T follicular helper cell (primary cell): ENCODE results near the gene SCUBE1.

Experiments
- DNase-seq: peaks from one replicate; pipeline ENCODE4 v3.0.0-alpha.2; 2020; ENCODE audit warnings: low read depth

SCUBE1 gene

DNA sequence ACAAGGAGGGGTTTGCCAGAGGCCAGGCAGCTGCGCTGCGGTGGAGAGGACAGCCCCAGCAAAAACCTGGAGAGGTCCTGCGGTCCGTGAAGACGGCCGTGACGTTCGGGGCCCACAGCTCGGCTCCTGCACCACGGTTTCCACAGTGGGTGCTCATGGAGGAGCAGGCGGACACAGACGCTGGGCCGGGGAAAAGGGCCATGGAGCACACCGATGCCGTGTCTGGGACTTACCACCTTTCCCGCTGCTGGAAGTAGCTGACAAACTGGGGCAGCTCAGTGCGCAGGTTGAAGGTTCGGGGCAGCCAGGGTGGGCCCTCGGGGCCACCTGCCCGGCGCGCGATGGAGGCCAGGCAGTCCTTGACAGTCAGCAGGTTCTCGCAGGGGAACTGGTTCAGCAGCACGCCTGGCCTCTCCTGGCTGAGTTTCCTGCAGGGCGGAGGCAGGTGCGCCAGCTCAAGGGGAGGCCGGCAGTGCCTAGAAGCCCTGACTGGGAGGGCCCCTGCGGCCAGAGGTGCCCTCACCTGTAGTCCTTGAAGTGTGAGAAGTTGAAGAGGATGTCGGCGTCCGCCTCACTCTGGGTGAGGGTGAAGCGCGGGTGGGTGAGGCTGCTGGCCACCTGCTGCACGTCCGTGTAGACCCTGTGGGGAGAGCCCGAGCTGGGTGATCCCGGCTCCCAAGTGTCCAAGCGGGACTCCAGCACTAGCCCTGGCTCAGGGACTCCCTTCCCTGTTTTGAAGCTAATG lies 169.0 kb downstream of the SCUBE1 start:
- DNase-seq, result no peak

DNA sequence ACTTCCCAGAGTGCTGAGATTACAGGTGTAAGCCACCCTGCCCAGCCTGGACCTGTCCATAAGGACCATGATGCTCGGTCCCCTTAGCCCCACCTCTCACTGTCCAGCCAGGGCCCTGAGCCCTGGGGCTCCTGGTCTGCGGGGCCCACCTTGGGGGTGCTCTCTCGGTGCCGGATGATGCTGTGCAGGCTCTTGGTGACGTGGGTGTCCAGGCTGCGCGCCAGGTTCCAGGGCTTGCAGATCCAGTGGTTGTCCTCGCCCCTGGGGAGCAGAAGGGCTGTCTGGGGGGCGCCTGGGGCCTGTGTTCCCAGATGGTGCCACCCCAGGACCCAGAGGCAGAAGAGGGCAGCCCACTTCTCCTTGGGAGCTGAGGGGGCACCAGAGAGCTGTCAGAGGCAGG lies 169.6 kb downstream of the SCUBE1 start:
- no peak for DNase-seq

- no peak for DNase-seq
Measured at GRCh38 chr22:43172191-43172590, 171.0 kb downstream of the SCUBE1 start.

DNA sequence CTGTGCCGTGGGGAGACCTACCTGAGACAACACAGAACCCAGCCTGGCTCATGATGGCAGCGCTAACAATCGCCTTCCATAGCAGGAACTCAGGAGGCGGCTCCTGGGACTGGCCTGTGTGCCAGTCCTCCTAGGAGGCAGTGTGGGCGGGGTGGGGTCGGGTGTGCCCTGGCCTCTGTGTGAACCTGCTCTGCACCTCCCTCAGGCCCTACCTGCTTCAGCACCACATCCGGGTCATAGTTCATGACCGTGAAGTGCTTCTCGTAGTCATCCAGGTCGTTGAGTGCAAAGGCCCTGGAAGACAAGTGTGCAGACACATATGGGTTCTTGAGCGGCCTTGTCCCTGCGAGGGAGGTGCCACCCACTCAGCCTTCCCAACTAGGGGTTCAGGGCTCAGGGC lies 171.6 kb downstream of the SCUBE1 start:
- no peak for DNase-seq

DNA sequence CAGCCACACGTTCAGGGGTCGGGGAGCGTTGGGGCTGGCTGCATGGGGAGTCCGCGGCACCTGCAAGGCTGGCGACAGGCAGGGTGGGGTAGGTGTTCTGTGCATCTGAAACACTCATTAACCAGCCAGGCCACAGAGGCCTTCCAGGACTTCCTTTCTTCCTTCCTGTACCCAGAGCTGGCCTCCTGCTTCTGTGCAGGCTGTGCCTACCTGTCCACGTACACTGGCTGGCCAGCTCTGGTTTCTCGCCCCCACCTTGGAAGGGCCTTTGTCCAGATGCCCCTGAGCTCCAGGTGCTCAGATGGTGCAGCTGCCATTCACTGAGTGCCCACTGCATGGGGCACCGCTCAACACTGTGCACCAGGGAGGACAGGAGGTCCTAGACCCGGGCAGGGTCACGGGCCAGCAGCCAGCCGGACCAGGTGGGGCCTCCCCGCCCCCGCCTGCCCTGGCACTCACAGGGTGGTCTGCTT lies 172.1 kb downstream of the SCUBE1 start:
- DNase-seq, result no peak

DNA sequence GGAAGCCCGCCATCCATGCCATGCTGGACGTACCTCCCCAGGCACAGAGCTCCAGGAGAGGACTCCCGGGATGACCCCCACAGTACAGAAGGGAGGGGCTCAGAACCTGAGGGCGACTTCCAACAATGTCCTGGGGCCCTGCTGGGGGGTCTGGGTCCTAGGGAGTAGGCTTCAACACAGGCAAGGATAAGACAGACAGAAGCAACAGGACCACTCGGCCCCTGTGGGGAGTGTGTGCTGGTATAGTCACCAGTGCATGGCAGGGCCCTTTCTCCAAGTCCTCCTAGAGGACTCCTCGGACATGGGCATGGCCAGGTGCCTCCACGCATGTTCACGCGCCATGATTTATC lies 173.1 kb downstream of the SCUBE1 start:
- no peak for DNase-seq

DNA sequence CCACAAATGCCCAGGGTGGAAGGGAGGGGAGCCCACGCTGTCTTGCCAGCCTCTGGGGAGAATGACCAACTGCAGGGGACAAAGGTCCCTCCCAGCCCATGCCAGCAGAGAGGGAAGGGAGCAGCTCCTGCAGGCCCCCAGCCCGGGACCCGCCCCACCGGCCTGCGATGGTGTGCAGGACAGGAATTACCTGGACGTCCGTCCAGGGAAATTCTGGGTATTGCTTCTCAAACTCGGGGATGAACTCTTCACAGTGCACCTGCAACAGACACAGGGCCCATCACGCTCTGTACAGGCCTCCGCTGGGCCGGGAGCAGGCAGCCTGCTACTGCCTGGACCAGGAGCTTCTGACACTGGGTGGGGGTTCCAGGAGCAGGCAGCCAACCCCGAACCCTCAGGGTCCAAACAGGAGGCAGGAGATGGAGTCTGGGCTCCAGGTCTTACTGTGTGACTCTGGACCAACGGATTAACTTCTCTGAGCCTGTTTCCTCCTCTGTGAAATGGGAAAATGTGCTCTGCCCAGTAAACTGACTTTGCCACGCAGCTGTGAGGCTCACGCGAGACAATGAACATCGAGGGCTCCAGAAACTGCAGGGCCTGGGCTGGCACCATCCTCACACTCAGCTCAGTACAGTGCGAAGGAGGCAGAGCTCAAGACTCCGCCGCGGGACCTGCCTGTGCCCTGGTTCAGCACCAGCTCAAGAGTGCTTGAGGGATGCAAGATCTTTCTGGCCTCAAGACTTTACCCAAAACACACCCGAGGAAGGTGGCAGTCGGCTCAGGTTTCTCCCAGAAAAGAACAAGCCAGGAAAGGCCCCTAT lies 173.7 kb downstream of the SCUBE1 start:
- DNase-seq, result no peak

DNA sequence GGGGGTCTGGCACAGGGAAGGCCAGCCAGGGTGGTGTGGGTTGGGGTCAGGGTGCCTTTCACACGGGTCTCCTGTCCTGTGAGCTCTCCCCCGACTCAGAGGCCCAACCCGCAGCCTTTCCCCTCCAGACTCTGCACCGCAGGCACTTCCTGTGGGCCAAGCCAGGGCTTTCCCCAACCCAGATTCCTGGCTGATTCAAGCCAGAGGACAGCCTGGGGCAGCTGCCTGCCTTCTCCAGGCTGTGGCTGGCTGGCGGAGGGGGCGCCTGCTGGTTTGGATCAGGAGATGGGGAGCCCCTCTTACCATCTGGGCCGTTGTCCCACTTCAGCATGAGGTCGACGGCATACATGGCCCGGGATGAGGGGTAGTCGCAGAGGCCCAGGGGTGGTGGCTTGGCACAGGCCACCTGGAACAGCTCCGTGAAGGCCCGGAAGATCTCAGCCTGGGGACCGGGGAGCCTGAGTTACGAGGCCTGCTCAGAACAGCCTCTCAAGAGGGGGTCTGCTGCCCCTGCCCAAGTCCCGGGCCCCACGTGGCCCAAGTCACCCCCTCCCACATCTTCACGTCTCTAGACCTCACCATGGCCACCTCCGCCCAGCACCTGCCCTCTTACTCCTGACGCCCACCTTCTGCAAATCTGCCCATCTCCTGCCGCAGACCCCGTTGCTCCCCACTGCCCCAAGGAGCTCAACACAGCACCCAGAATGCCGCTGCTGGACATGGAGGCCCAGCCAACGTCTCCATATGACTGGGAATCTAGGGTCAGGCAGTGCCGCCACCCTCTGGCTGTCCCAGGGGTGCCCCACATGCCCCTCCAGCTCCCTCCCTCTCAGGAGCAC lies 174.5 kb downstream of the SCUBE1 start:
- no peak for DNase-seq

GRCh38 chr22:43167001-43167589 lies 176.1 kb downstream of the SCUBE1 start:
- no peak for DNase-seq

DNA sequence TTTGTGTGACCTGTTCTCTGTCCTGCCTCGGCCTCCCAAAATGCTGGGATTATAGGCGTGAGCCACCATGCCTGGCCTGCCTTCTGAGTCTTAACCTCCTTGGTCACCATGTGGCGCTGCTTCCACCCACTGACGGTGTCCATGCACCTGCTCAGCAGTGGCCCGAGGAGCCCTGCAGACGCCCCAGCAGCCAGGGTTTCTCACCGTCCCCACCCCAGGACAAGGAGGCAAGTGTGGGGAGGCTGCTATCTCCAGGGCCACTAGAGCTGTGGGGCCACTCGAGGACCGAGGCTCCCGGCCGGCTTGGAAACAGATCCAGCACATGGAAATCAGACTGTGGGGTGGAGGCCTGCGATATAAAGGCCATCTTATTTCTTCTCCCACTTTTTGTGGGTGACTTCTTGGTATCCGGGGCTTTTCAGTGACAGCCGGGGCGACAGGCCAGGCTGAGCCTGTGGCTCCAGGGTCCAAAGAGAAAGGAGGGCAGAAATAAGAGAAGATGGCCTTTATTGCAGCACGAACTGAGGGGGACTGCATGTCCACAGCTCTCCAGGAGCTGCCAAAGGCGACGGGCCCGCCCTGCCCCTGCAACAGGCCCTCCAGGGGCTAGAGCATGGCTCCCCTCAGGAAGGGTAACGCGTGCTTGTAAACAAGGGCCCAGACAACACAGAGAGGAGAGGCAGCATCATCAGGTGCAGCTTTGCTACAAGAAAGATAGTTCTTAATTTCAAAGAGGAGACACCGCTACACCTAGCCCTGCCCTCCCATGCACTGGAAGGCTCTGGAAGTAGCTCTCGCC lies 176.8 kb downstream of the SCUBE1 start:
- no peak for DNase-seq

DNA sequence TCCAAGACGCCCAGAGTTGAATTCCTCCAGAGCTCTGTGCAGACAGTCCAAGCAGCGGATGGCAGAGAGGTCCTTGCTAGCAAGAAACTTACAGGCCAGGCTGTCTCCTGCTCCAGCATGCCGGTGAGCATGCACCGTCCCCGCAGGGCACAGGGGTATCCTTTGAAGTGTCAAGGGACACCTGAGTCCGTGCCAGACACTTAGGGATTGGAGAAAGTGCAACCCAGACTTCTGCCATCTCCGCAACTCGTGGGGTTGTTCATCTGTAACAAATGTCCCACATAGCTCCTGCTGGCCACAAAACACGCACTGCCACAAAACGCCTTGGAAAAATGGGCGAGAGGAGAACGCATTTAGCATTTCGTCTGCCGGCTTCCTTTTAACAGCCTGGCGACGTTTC lies 178.5 kb downstream of the SCUBE1 start:
- DNase-seq, result no peak

- no peak for DNase-seq
Measured at GRCh38 chr22:43163241-43163795, 179.9 kb downstream of the SCUBE1 start.

- no peak for DNase-seq
Measured at GRCh38 chr22:43162412-43163150, 180.6 kb downstream of the SCUBE1 start.

DNA sequence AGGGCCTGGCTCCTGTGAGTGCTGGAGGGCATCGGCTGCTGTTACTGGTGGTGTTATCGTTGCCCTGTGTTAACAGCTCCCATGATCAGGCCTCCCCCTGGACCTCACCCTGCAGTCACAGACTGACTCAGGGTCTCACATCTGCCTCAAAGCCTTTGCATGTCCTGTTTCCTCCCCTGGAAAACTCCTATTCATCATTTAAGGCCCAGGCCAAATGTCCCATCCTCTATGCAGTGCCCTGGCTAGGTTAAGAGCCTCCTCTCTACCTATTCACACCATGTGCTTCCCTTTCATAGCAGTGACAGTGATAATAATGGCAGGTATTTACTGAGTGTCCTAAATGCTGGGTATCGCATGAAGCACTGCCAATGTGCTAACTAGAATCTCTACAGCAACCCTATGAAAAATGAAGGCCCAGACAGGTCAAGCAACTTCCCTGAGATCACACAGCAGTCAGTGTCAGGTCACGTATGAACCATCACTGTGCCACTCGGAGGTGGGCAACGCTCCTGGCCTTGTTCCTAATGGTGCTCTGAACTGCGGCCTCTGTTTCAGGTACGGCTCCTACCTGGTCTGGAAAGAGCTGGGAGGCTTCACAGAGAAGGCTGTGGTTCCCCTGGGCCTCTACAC lies 182.6 kb downstream of the SCUBE1 start:
- DNase-seq, result no peak

GRCh38 chr22:43159484-43160178 lies 183.5 kb downstream of the SCUBE1 start:
- DNase-seq, result no peak

- DNase-seq, result no peak
Measured at GRCh38 chr22:43158778-43159483, 184.2 kb downstream of the SCUBE1 start.

GRCh38 chr22:43157874-43158546 lies 185.2 kb downstream of the SCUBE1 start:
- no peak for DNase-seq

- DNase-seq, result no peak
Measured at GRCh38 chr22:43156413-43156812, 186.8 kb downstream of the SCUBE1 start.
